Measurements from ENCODE around the gene PCGF2. TPM values are rescaled to one million over a fixed set of nuclear protein-coding genes. Genes with fewer than 3 reads are reported as not detected.

Gene PCGF2
- total RNA-seq, 1 experiment from 2014 or later = 0.88 TPM

GRCh38 chr17:38709864-38710603 is 38.1 kb downstream of the PCGF2 start:
- in situ Hi-C loops (cut with HindIII; ENCODE audit: low pct_unique_long_range_greater_than_20kb, low sequenced_read_pairs) = no loop called here
- no peak for DNase-seq (ENCODE audit: low read depth)

- in situ Hi-C loops (cut with HindIII; ENCODE audit: low pct_unique_long_range_greater_than_20kb, low sequenced_read_pairs) = no loop called here
- no peak for DNase-seq (ENCODE audit: low read depth)
Measured at GRCh38 chr17:38709104-38709820, 38.9 kb downstream of the PCGF2 start.

GRCh38 chr17:38707678-38708351 is 40.3 kb downstream of the PCGF2 start:
- in situ Hi-C loops (cut with HindIII; ENCODE audit: low pct_unique_long_range_greater_than_20kb, low sequenced_read_pairs) = no loop called here
- no peak for DNase-seq (ENCODE audit: low read depth)

GRCh38 chr17:38706505-38707216 is 41.5 kb downstream of the PCGF2 start:
- in situ Hi-C loops (cut with HindIII; ENCODE audit: low pct_unique_long_range_greater_than_20kb, low sequenced_read_pairs) = no loop called here
- no peak for DNase-seq (ENCODE audit: low read depth)

- DNase-seq (ENCODE audit: low read depth) = peak; percentile 33
- in situ Hi-C loops (cut with HindIII; ENCODE audit: low pct_unique_long_range_greater_than_20kb, low sequenced_read_pairs) = no loop called here
Measured at GRCh38 chr17:38705803-38706504, 42.2 kb downstream of the PCGF2 start.

DNA sequence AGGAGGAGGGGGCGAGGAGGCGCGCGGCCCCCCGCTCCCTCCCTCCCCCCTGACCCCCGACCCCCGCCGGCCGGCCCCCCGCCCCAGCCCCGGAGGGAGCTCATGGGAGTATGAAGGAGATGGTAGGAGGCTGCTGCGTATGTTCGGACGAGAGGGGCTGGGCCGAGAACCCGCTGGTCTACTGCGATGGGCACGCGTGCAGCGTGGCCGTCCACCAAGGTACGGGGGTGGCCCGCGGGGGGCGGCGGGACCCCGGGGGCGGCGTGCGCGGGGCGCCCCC is 42.7 kb downstream of the PCGF2 start:
- in situ Hi-C loops (cut with HindIII; ENCODE audit: low pct_unique_long_range_greater_than_20kb, low sequenced_read_pairs) = no loop called here
- no peak for DNase-seq (ENCODE audit: low read depth)

GRCh38 chr17:38704606-38705522 is 43.3 kb downstream of the PCGF2 start, which contains the start of gene MLLT6:
Gene MLLT6, plus strand, starts transcription at chr17:38705273. Its CDS starts 360 bp downstream, at chr17:38705633.
- in situ Hi-C loops (cut with HindIII; ENCODE audit: low pct_unique_long_range_greater_than_20kb, low sequenced_read_pairs) = no loop called here
- peak; percentile 68 for DNase-seq (ENCODE audit: low read depth)

DNA sequence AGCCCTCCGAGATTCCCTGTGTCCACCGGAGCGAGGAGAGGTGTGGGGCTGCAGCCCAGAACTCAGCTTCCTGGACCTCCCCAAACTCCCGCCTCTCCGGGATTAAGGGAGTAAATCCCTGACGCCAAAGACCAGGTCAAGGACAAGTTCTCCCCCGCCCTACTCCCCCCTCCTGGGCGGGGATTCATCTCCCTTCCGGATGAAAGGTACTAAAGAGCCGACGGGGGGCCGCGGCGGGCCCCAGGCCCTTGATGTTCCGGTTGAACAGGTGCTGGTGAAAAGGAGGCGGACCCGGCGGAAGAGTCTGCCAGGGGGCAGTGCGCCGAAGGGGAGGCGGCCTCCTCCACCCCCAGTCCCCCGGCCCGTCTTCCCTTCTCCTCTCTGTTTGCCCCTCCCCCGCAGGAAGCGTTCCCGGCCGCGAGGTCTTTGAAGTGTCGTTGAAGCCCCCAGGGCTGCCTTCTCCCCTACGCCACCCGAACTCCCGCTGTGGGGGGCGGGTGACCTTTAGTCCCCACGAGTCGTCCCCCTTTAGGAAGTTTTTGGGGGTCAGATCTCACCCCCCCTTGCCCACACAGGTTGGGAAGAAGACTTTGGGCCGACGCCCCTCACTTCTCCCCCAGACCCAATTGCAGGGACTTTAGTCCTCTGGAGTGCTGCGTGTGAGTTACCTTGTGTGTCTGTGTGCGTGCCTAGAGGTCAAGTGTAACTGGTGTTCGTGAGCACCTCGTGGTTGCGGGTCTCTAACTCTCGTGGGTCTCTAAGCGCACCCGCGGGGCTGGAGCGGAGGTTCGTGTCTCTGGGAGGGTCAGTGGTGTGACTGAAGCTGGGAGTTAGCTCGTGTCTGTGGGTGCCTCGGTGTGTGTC is 44.2 kb downstream of the PCGF2 start:
- DNase-seq (ENCODE audit: low read depth) = peak; percentile 83
- in situ Hi-C loops (cut with HindIII; ENCODE audit: low pct_unique_long_range_greater_than_20kb, low sequenced_read_pairs) = no loop called here

- in situ Hi-C loops (cut with HindIII; ENCODE audit: low pct_unique_long_range_greater_than_20kb, low sequenced_read_pairs) = no loop called here
- DNase-seq (ENCODE audit: low read depth) = peak; percentile 31
Measured at GRCh38 chr17:38702916-38703741, 45.0 kb downstream of the PCGF2 start.

DNA sequence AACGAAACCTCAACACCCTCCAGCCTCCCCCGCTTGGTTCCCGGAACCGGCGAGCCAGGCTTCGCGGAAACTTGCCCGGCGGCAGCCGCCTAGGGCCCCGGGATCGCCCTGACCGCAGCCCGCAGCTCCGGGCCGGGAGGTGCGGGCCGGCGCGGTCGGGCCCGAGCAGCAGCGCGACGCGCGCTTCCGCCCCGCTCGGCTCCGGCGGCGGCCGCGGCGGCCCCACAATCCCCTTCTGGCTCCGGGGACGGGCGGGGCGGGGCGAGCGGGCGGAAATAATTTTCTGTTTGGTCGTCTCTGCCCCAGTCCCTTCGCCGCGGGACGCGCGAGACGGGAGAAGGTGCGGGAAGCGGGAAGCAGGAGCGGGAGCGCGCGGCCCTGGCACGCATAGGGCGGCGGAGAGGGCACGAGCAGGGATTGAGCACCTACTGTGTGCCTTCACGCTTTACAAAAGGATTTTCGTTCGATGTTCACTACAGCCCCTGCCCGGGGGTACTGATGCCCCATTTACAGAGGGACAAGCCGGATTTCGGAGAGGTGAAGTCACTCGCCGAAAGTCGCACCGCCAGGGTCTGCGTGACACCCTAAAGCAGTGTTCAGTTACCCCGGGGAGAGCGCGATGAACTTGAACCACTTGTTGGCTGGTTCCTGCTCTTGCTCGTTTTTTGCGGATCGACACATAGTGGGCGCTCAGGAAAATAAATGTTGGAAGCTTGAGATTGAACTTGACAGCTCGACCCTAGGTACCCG is 45.8 kb downstream of the PCGF2 start:
- in situ Hi-C loops (cut with HindIII; ENCODE audit: low pct_unique_long_range_greater_than_20kb, low sequenced_read_pairs) = no loop called here

GRCh38 chr17:38701504-38702165 is 46.5 kb downstream of the PCGF2 start:
- in situ Hi-C loops (cut with HindIII; ENCODE audit: low pct_unique_long_range_greater_than_20kb, low sequenced_read_pairs) = no loop called here
- DNase-seq (ENCODE audit: low read depth) = peak; percentile 77

More for the DNA sequence above, 45.8 kb downstream of the PCGF2 start:
- DNase-seq (ENCODE audit: low read depth) = peak; percentile 89

DNA sequence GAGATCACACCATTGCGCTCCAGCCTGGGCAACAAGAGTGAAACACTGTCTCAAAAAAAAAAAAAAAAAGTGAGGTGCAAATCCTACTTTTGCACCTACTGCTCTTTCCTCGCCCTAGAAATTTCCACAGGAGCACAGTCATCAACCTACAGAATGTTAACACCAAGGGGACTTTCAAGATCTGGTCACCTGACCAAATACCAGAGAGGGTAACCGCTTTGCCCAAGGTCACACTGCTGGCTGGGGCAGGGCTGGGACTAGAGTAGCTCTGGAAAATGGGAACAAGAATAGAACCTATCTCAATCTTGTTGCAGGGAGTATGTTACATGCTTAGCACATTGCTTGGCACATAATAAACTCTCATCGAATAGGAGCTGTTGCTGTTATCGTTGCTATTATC is 49.4 kb downstream of the PCGF2 start:
- DNase-seq (ENCODE audit: low read depth) = no peak
- in situ Hi-C loops (cut with HindIII; ENCODE audit: low pct_unique_long_range_greater_than_20kb, low sequenced_read_pairs) = no loop called here

DNA sequence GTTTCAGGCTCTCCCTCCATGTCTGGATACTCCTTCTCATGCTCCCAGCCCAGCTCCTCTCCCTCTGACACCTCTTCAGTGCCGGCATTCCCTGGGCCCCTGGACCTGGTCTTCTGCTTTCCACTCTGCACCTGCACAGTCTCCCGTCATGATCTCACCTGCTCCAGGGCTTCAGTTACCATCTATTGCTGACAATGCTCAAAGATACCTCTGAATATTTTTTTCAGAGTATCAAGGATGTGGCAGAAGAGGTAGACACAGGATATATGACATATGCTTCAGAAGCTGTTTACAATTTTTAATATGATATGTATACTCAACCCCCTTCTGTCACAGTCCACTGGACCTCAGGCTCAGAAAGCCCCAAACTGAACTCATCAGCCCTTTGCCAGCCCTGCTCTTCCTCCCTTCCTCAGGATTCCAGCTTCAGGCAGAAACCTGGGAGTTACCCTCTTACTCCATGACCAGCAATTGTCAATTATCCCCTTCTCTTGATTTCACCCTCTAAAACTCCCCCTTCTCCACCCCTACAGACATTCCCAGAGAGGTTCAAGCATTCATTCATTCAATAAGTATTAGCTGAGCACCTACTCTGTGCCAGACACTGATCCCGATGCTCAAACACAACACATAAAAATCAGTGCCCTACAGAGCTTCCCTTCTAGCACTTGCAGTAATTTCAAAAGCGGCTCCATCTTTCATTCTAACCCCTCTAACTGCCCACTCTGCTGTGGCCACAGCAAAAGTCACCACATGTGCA is 50.9 kb downstream of the PCGF2 start:
- no peak for DNase-seq (ENCODE audit: low read depth)
- in situ Hi-C loops (cut with HindIII; ENCODE audit: low pct_unique_long_range_greater_than_20kb, low sequenced_read_pairs) = no loop called here

Measured in Caki2 (cell line).